ENCODE measurements around the gene PDE1A. TPM values are rescaled to one million over a fixed set of nuclear protein-coding genes. Genes with fewer than 3 reads are reported as not detected.

Gene PDE1A
- total RNA-seq, 1 donor from 2014 or later: 6.3 TPM

DNA sequence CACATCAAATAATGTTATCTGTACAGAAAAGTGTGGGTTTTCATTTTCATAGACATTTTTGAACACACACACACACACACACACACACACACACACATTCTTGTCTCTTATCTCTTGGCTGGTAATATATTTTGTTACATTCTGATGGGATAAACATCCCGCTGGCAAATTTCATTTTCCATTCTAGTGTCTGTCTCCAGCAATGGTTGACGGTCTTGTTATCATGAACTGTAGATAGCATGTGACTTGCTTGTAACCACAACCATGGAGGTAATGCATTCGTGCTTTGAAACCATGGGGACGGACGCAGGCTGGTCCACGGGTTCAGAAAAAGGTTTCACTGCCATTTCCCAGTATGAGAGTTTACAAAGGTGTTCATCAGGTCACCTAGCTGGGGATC is 284.8 kb downstream of the PDE1A start:
- no peaks in the 10 kb centered on the region for H3K4me1 ChIP-seq
- ATAC-seq: no peak
- no peak for DNase-seq
- no peak overlapping the region for H3K27ac ChIP-seq
- H3K4me3 ChIP-seq: no peak overlapping the region
- TF ChIP-seq, protein P1, sequence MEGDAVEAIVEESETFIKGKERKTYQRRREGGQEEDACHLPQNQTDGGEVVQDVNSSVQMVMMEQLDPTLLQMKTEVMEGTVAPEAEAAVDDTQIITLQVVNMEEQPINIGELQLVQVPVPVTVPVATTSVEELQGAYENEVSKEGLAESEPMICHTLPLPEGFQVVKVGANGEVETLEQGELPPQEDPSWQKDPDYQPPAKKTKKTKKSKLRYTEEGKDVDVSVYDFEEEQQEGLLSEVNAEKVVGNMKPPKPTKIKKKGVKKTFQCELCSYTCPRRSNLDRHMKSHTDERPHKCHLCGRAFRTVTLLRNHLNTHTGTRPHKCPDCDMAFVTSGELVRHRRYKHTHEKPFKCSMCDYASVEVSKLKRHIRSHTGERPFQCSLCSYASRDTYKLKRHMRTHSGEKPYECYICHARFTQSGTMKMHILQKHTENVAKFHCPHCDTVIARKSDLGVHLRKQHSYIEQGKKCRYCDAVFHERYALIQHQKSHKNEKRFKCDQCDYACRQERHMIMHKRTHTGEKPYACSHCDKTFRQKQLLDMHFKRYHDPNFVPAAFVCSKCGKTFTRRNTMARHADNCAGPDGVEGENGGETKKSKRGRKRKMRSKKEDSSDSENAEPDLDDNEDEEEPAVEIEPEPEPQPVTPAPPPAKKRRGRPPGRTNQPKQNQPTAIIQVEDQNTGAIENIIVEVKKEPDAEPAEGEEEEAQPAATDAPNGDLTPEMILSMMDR (IDR thresholded peaks at IDR 0.05): no peak
- intact Hi-C loops (cut with DNase I): no loop called here
- H3K27me3 ChIP-seq: no peaks in the 10 kb centered on the region
- no peaks in the 10 kb centered on the region for H3K36me3 ChIP-seq
- no peaks in the 10 kb centered on the region for H3K9me3 ChIP-seq

DNA sequence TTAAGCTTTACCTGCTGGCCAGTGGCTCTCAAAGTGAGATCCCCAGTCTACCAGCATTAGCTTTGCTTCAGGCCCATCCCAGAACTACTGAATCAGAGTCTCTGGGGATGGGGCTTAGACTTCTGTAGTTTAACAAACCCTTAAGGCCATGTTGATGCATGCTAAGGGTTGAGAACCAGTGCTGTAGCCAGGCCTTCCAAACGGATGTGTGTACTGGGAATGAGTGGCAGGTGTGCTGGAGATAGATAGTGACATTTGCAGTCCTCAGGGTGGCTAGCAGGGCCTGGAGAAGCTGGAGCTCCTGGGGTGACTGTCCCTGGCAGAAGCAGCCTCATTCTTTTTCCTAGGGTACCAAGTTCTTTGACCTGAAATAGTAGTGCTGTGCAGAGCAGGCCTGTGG is 292.6 kb downstream of the PDE1A start:
- Histone ChIP-seq H3K4me1 (no peaks in the 10 kb centered on the region), H3K36me3 (no peaks in the 10 kb centered on the region), H3K9me3 (no peaks in the 10 kb centered on the region), H3K4me3 (no peak overlapping the region), H3K27me3 (no peaks in the 10 kb centered on the region), H3K27ac (no peak overlapping the region)
- ATAC-seq (no peak), DNase-seq (no peak)
- intact Hi-C loops (cut with DNase I): no loop called here
- TF ChIP-seq, protein P1 (IDR thresholded peaks at IDR 0.05): no peak

DNA sequence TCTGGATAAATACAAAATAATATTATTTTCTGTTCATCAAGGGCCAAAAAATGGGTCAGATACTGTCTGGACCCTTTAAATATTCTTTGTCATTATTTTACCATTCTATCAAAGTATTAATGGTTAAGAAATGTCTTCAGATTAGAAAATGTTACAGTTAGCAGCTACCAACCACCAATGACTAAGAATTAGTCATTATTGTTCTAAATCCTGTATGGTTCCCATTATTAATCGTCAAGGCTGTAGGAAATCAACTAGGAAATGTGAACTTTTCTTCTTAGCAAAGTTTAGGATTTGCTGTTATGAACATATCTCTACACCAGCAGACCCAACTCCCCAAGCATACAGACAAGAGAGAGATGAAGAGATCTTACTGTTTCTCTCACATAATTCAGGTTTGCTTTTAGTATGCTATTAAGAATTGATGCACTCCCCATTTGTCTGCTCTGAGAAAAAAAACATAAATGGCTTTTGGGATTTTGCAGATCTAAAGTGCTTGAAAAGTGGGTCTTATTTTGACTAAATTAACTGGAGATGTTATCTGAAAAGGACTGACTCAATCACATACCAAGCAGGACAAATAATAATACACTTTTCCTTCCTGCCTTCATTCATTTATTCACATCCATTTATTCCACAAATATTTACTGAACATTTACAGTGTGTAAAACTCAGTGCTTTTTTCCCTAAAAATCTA is 293.5 kb downstream of the PDE1A start:
- TF ChIP-seq, protein P1 (IDR thresholded peaks at IDR 0.05): no peak
- Histone ChIP-seq H3K4me3 (no peak overlapping the region), H3K4me1 (no peaks in the 10 kb centered on the region), H3K27me3 (no peaks in the 10 kb centered on the region), H3K36me3 (no peaks in the 10 kb centered on the region), H3K27ac (no peak overlapping the region), H3K9me3 (no peaks in the 10 kb centered on the region)
- DNase-seq (no peak), ATAC-seq (no peak)
- intact Hi-C loops (cut with DNase I): no loop called here

DNA sequence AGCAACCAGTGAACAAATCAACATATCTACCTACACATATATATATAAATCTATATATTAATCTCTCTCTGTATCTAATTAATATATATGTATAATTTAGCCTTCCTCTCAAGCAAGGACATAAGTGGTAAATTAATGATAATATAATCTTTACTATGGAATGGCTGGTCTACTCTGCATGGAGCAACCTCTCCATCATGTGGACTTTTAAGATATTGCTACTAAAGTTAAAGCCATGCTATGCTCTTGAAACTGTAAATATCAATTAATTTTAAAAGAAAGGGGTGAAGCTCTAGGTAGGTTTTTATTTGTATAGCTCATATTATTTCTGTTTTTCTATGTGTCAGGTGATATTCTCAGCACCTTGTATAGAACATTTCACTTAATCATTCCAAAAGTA is 294.2 kb downstream of the PDE1A start:
- H3K36me3 ChIP-seq: no peaks in the 10 kb centered on the region
- TF ChIP-seq, protein P1 (IDR thresholded peaks at IDR 0.05): peak; percentile 10
- intact Hi-C loops (cut with DNase I): no loop called here
- no peaks in the 10 kb centered on the region for H3K4me1 ChIP-seq
- DNase-seq (no peak), ATAC-seq (no peak)
- H3K4me3 ChIP-seq: no peak overlapping the region
- H3K27ac ChIP-seq: no peak overlapping the region
- H3K9me3 ChIP-seq: no peaks in the 10 kb centered on the region
- no peaks in the 10 kb centered on the region for H3K27me3 ChIP-seq

DNA sequence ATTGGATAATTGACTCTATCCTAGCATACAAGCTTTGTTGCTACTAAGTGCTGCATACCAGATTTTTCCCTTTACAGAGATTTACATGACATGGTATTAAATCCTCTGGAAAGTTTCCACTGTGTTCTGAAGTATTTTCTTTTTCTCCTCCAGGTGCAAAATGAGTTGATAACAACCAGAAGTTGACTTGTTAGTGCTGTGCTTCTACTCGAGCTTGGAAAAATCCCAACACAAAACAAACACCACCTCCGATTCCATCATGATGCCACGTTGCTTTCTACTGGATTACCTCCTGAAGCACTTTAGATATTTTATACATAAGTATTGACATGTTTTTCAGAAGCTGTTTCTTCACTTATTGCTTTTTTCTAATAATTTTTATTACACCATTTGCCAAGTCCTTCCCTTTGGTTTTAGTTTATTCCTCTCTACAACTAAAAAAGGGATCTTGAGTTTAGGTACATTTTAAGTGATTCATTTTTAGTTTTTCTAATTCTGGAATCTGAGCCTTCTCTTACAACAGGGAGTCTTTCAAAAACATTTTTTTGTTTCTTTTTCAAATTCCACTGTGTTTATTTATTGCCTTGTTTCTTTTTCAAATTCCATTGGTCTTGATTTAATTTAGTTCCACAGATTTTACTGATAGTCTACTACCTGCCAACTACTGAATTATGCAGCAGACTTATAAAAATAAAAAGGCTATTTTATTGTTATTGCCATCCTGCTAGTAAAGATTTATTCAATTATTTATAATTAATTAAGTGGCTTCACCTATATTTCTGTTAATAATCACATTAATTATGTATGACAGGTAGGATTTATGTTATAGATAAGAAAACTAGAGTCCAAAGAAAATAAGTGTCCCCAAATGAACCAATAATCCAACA is 297.8 kb downstream of the PDE1A start:
- no peak for DNase-seq
- no peaks in the 10 kb centered on the region for H3K4me1 ChIP-seq
- intact Hi-C loops (cut with DNase I): no loop called here

More for the DNA sequence above, 297.8 kb downstream of the PDE1A start:
- Histone ChIP-seq H3K27me3 (no peaks in the 10 kb centered on the region), H3K36me3 (no peaks in the 10 kb centered on the region), H3K27ac (no peak overlapping the region), H3K4me3 (no peak overlapping the region), H3K9me3 (no peaks in the 10 kb centered on the region)
- no peak for ATAC-seq
- TF ChIP-seq, protein P1 (IDR thresholded peaks at IDR 0.05): no peak

Measured in upper lobe of right lung (tissue), 1 donor.